Peyer's patch (tissue), 4 donors: Measurements from ENCODE around the gene C6.

Source experiments
- POLR2A ChIP-seq, 2 donors: fragments of 450-650 bp; IDR thresholded peaks; one replicate each; pipeline ENCODE4 v1.5.1; 2017; ENCODE audit warnings: antibody characterized with exemption in 2 of 2, mild to moderate bottlenecking in 2 of 2, moderate library complexity in 2 of 2
- TF ChIP-seq, protein P1 (sequence below), 6 experiments: fragments of 450-650 bp in 4 of 6; fragments of 200-600 bp in 2 of 6; sonication (generic) in 1 of 6; IDR thresholded peaks; one replicate each; pipeline ENCODE4 v1.5.1; 2017 to 2019; ENCODE audit warnings: antibody characterized with exemption in 6 of 6, mild to moderate bottlenecking in 3 of 6, moderate library complexity in 1 of 6

GRCh38 chr5:41176952-41177351, 36.4 kb downstream of the C6 start:
- TF ChIP-seq, protein P1, sequence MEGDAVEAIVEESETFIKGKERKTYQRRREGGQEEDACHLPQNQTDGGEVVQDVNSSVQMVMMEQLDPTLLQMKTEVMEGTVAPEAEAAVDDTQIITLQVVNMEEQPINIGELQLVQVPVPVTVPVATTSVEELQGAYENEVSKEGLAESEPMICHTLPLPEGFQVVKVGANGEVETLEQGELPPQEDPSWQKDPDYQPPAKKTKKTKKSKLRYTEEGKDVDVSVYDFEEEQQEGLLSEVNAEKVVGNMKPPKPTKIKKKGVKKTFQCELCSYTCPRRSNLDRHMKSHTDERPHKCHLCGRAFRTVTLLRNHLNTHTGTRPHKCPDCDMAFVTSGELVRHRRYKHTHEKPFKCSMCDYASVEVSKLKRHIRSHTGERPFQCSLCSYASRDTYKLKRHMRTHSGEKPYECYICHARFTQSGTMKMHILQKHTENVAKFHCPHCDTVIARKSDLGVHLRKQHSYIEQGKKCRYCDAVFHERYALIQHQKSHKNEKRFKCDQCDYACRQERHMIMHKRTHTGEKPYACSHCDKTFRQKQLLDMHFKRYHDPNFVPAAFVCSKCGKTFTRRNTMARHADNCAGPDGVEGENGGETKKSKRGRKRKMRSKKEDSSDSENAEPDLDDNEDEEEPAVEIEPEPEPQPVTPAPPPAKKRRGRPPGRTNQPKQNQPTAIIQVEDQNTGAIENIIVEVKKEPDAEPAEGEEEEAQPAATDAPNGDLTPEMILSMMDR (IDR thresholded peaks at IDR 0.05) = no peak
- no peak for TF ChIP-seq POLR2A (IDR thresholded peaks at IDR 0.05)
